ENCODE measurements around the gene DEPDC5.

The DEPDC5 gene

GRCh38 chr22:31952472-31952871 is 198.7 kb downstream of the DEPDC5 start:
- DNase-seq = no peak

GRCh38 chr22:31953261-31953660 is 199.4 kb downstream of the DEPDC5 start:
- no peak for DNase-seq

GRCh38 chr22:31954535-31955523 is 201.0 kb downstream of the DEPDC5 start:
- DNase-seq = no peak

- peak; percentile 43 for DNase-seq
Observed at GRCh38 chr22:31956360-31956759, 202.5 kb downstream of the DEPDC5 start.
